ENCODE measurements around the gene OPALIN.

- TF ChIP-seq POLR2AphosphoS5 (IDR thresholded peaks at IDR 0.05; ENCODE audit: low read depth, low read length) (no peak), POLR2A (IDR thresholded peaks at IDR 0.05; ENCODE audit: low read depth, low read length) (no peak)
Measured at GRCh38 chr10:96352027-96352426, 6.8 kb downstream of the OPALIN start.

All from GM12892 (cell line).